HEK293T (cell line): Measurements from ENCODE around the gene KLHL17.

Experiments
- FOXM1 ChIP-seq: fragments of 450-650 bp; IDR thresholded peaks from 2 replicates; pipeline ENCODE4 v1.6.1; 2017; ENCODE audit warnings: mild to moderate bottlenecking, borderline replicate concordance
- LEF1 ChIP-seq: fragments of 450-650 bp; IDR thresholded peaks from 2 replicates; pipeline ENCODE4 v1.6.1; 2017; ENCODE audit warnings: mild to moderate bottlenecking, borderline replicate concordance
- SP1 ChIP-seq: fragments of 450-650 bp; IDR thresholded peaks from 2 replicates; pipeline ENCODE4 v1.6.1; 2017
- TARDBP ChIP-seq: fragments of 450-650 bp; IDR thresholded peaks from 2 replicates; pipeline ENCODE4 v1.6.1; 2016
- ZNF384 ChIP-seq: fragments of 450-650 bp; IDR thresholded peaks from 2 replicates; pipeline ENCODE4 v1.6.1; 2016

GRCh38 chr1:1003618-1004419 is 43.4 kb downstream of the KLHL17 start:
- no peak for TF ChIP-seq TARDBP
- no peak for TF ChIP-seq ZNF384
- no peak for TF ChIP-seq SP1
- TF ChIP-seq FOXM1, result no peak
- TF ChIP-seq LEF1, result no peak
